GM23338 (cell line): ENCODE data around the gene POU3F1. TPM values are rescaled to one million over a fixed set of nuclear protein-coding genes. Genes with fewer than 3 reads are reported as not detected.

Experiments used
- ATAC-seq: fragments of 200-7000 bp; cut with Tn5 transposase; 3 replicates; pipeline ENCODE4 v1.9.1; 2020
- DNase-seq: peaks from one replicate; pipeline ENCODE4 v3.0.0-alpha.2; 2015; ENCODE audit warnings: low spot score
- H2AFZ ChIP-seq: fragments of 200-600 bp; sonication (generic); 2 replicates; pipeline ENCODE4 v1.8.0; 2016; ENCODE audit warnings: antibody characterized with exemption, mild to moderate bottlenecking, moderate library complexity
- H3F3A ChIP-seq: fragments of 200-600 bp; sonication (generic); replicated peaks from 2 replicates; pipeline ENCODE4 v1.8.0; 2017; ENCODE audit warnings: antibody characterized with exemption, mixed run types, low read depth
- H3K27ac ChIP-seq: fragments of 200-600 bp; sonication (generic); 2 replicates; pipeline ENCODE4 v1.6.1; 2016; ENCODE audit warnings: low read depth
- H3K27me3 ChIP-seq: fragments of 200-600 bp; sonication (generic); 2 replicates; pipeline ENCODE4 v1.8.0; 2016; ENCODE audit warnings: mild to moderate bottlenecking, mixed run types, moderate library complexity; ENCODE audit not compliant: insufficient read depth
- H3K36me3 ChIP-seq: fragments of 200-600 bp; sonication (generic); 2 replicates; pipeline ENCODE4 v1.8.0; 2016; ENCODE audit warnings: mild to moderate bottlenecking; ENCODE audit not compliant: insufficient read depth
- H3K4me1 ChIP-seq: fragments of 200-600 bp; sonication (generic); 2 replicates; pipeline ENCODE4 v1.8.0; 2016; ENCODE audit warnings: mild to moderate bottlenecking, moderate library complexity; ENCODE audit not compliant: insufficient read depth
- H3K4me2 ChIP-seq: fragments of 200-600 bp; sonication (generic); 2 replicates; pipeline ENCODE4 v1.7.1; 2017; ENCODE audit warnings: mixed run types
- H3K4me3 ChIP-seq: fragments of 200-600 bp; sonication (generic); 2 replicates; pipeline ENCODE4 v1.6.1; 2016; ENCODE audit warnings: mixed run types
- H3K79me2 ChIP-seq: fragments of 200-600 bp; sonication (generic); replicated peaks from 2 replicates; pipeline ENCODE4 v1.8.0; 2017; ENCODE audit warnings: mild to moderate bottlenecking; ENCODE audit not compliant: insufficient read depth
- H3K9me2 ChIP-seq: fragments of 200-600 bp; sonication (generic); 2 replicates; pipeline ENCODE4 v1.8.0; 2017; ENCODE audit not compliant: insufficient read depth
- H4K20me1 ChIP-seq: fragments of 200-600 bp; sonication (generic); replicated peaks from 2 replicates; pipeline ENCODE4 v1.8.0; 2017; ENCODE audit warnings: mild to moderate bottlenecking; ENCODE audit not compliant: insufficient read depth
- H3K27ac Mint-ChIP-seq: 2 replicates; pipeline ENCODE4 v1.8.0; 2020; ENCODE audit warnings: inconsistent platforms, mild to moderate bottlenecking, moderate library complexity, mixed read lengths
- H3K27me3 Mint-ChIP-seq: 3 replicates; pipeline ENCODE4 v1.8.0; 2022; ENCODE audit warnings: low read depth, mild to moderate bottlenecking, moderate library complexity, mixed read lengths, inconsistent platforms; ENCODE audit not compliant: insufficient read depth, poor library complexity
- H3K36me3 Mint-ChIP-seq: 3 replicates; pipeline ENCODE4 v1.8.0; 2021; ENCODE audit warnings: low read depth, mild to moderate bottlenecking, inconsistent platforms, moderate library complexity, mixed read lengths
- H3K4me1 Mint-ChIP-seq: 3 replicates; pipeline ENCODE4 v1.8.0; 2020; ENCODE audit warnings: mild to moderate bottlenecking, inconsistent platforms, mixed read lengths
- H3K4me3 Mint-ChIP-seq: 3 replicates; pipeline ENCODE4 v1.8.0; 2021; ENCODE audit warnings: moderate library complexity, mild to moderate bottlenecking, inconsistent platforms, mixed read lengths
- H3K9me3 Mint-ChIP-seq: 3 replicates; pipeline ENCODE4 v1.8.0; 2020; ENCODE audit warnings: moderate library complexity, mild to moderate bottlenecking, inconsistent platforms, mixed read lengths
- CREB1 ChIP-seq: fragments of 250-450 bp; sonication (Bioruptor Pico); IDR thresholded peaks from 2 replicates; pipeline ENCODE4 v1.5.0; 2020; ENCODE audit warnings: low read depth, mild to moderate bottlenecking, moderate library complexity
- ETS1 ChIP-seq: IDR thresholded peaks from 2 replicates; pipeline ENCODE4 v1.6.1; 2016; ENCODE audit warnings: antibody characterized with exemption
- EZH2 ChIP-seq: fragments of 200-600 bp; sonication (generic); IDR thresholded peaks from one replicate; pipeline ENCODE4 v1.8.0; 2017; ENCODE audit warnings: antibody characterized with exemption, mild to moderate bottlenecking, low read depth; ENCODE audit not compliant: unreplicated experiment
- JUNB ChIP-seq: IDR thresholded peaks from one replicate; pipeline ENCODE4 v1.6.1; 2016; ENCODE audit warnings: antibody characterized with exemption; ENCODE audit not compliant: unreplicated experiment
- POLR2AphosphoS5 ChIP-seq: IDR thresholded peaks from 2 replicates; pipeline ENCODE4 v1.6.1; 2016; ENCODE audit warnings: antibody characterized with exemption, low read depth
- ZNF114 ChIP-seq: fragments of 250-450 bp; sonication (Bioruptor Pico); IDR thresholded peaks from 2 replicates; pipeline ENCODE4 v1.5.0; 2020; ENCODE audit warnings: mild to moderate bottlenecking, moderate library complexity
- ZNF462 ChIP-seq: fragments of 250-450 bp; sonication (Bioruptor Pico); IDR thresholded peaks from 2 replicates; pipeline ENCODE4 v1.5.0; 2020; ENCODE audit warnings: mild to moderate bottlenecking, moderate library complexity
- polyA plus RNA-seq: library from polyadenylated mRNA; unstranded; fragments of >200 nt; fragmentation: Nextera tagmentation; extraction: Ambion mirVana; gene quantifications from 2 replicates; pipeline ENCODE4 v1.2.1, GENCODE V29; 2016
- total RNA-seq: library from RNA; depleted of rRNA; stranded (reverse); fragments of >200 nt; shearing (Covaris generic); gene quantifications from 2 replicates; pipeline ENCODE4 v1.2.3, GENCODE V29; 2014
- TF ChIP-seq, protein P1 (sequence below), 2 experiments: fragments of 200-600 bp in 1 of 2; sonication (generic) in 1 of 2; conservative IDR thresholded peaks; 2 replicates each; pipeline versions ENCODE4 v1.5.1 to v1.6.1; 2016 to 2017; ENCODE audit warnings: antibody characterized with exemption in 2 of 2, low read depth in 2 of 2, mild to moderate bottlenecking in 2 of 2, moderate library complexity in 1 of 2
- TF ChIP-seq, protein P2 (sequence below): IDR thresholded peaks from one replicate; pipeline ENCODE4 v1.6.1; 2018; ENCODE audit warnings: antibody characterized with exemption; ENCODE audit not compliant: unreplicated experiment

The POU3F1 gene
- total and polyA plus RNA-seq, 2 experiments from 2014 or later: 3.6 to 11.5 TPM

DNA sequence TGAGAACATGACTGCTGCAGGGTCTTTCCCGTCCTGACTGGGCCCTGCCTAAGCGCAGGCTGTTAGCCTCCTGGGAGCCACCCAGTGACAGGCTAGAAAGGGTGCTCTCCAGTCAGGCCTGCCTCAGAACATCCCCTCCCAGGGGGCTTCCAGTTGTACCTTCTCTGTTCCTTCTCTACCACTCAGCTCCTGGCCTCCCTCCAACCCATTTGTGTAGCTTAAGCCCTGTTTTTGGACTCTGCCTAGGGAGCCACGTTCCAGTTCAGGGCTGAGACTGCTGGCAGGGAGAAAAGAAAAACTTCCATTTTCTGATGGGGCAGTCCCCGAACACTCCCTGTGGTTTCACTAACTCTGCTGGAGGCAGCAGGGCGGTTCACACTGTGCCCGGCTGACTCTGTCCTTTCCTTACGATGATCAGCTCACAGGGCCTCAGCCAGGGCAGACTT lies 15.3 kb upstream of the POU3F1 start (continued):
- TF ChIP-seq ETS1 (no peak), JUNB (no peak), EZH2 (no peak), CREB1 (no peak), ZNF114 (no peak), POLR2AphosphoS5 (no peak)
- TF ChIP-seq, protein P1, sequence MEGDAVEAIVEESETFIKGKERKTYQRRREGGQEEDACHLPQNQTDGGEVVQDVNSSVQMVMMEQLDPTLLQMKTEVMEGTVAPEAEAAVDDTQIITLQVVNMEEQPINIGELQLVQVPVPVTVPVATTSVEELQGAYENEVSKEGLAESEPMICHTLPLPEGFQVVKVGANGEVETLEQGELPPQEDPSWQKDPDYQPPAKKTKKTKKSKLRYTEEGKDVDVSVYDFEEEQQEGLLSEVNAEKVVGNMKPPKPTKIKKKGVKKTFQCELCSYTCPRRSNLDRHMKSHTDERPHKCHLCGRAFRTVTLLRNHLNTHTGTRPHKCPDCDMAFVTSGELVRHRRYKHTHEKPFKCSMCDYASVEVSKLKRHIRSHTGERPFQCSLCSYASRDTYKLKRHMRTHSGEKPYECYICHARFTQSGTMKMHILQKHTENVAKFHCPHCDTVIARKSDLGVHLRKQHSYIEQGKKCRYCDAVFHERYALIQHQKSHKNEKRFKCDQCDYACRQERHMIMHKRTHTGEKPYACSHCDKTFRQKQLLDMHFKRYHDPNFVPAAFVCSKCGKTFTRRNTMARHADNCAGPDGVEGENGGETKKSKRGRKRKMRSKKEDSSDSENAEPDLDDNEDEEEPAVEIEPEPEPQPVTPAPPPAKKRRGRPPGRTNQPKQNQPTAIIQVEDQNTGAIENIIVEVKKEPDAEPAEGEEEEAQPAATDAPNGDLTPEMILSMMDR (conservative IDR thresholded peaks at IDR 0.05; ENCODE audit: low read depth in 2 of 2): no peak
- TF ChIP-seq, protein P2, sequence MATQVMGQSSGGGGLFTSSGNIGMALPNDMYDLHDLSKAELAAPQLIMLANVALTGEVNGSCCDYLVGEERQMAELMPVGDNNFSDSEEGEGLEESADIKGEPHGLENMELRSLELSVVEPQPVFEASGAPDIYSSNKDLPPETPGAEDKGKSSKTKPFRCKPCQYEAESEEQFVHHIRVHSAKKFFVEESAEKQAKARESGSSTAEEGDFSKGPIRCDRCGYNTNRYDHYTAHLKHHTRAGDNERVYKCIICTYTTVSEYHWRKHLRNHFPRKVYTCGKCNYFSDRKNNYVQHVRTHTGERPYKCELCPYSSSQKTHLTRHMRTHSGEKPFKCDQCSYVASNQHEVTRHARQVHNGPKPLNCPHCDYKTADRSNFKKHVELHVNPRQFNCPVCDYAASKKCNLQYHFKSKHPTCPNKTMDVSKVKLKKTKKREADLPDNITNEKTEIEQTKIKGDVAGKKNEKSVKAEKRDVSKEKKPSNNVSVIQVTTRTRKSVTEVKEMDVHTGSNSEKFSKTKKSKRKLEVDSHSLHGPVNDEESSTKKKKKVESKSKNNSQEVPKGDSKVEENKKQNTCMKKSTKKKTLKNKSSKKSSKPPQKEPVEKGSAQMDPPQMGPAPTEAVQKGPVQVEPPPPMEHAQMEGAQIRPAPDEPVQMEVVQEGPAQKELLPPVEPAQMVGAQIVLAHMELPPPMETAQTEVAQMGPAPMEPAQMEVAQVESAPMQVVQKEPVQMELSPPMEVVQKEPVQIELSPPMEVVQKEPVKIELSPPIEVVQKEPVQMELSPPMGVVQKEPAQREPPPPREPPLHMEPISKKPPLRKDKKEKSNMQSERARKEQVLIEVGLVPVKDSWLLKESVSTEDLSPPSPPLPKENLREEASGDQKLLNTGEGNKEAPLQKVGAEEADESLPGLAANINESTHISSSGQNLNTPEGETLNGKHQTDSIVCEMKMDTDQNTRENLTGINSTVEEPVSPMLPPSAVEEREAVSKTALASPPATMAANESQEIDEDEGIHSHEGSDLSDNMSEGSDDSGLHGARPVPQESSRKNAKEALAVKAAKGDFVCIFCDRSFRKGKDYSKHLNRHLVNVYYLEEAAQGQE: no peak

- no peaks in the 10 kb centered on the region for H3K79me2 ChIP-seq
- H4K20me1 ChIP-seq: no peaks in the 10 kb centered on the region
- no peak for DNase-seq
- Mint-ChIP-seq H3K4me3 (no peak overlapping the region), H3K27me3 (peaks cover 13% of the 10 kb centered on the region), H3K27ac (no peak overlapping the region), H3K9me3 (peaks cover 4% of the 10 kb centered on the region; the same call in 1 of the 3 replicates), H3K36me3 (peaks cover 4% of the 10 kb centered on the region; the same call in 1 of the 3 replicates), H3K4me1 (peaks cover 42% of the 10 kb centered on the region)
- no peaks in the 10 kb centered on the region for H3K36me3 ChIP-seq
- no peak for ATAC-seq
- no peak overlapping the region for H2AFZ ChIP-seq
- no peak overlapping the region for H3K27ac ChIP-seq
- no peaks in the 10 kb centered on the region for H3K9me2 ChIP-seq
- H3K27me3 ChIP-seq: no peaks in the 10 kb centered on the region
- no peak overlapping the region for H3K4me3 ChIP-seq
- no peak overlapping the region for H3K4me2 ChIP-seq
- H3K4me1 ChIP-seq: peaks cover 10% of the 10 kb centered on the region
- no peaks in the 10 kb centered on the region for H3F3A ChIP-seq
- TF ChIP-seq ETS1 (no peak), ZNF462 (CRISPR knock-in tag) (no peak), EZH2 (no peak), JUNB (no peak)
Measured at GRCh38 chr1:38061290-38061689, 14.7 kb upstream of the POU3F1 start.
